ENCODE results near the gene DPP6. TPM values are rescaled to one million over a fixed set of nuclear protein-coding genes. Genes with fewer than 3 reads are reported as not detected.
"Not testable (repeated sequence)": the region's sequence is repeated elsewhere in the genome, so short reads cannot be mapped to it uniquely, and the experiment has no call there.

The DPP6 gene
- total and polyA plus RNA-seq, 2 of the 8 experiments (the other 6 are each of a cell fraction or from before 2014, with no cell fraction given) = 4.7 to 6.8 TPM

DNA sequence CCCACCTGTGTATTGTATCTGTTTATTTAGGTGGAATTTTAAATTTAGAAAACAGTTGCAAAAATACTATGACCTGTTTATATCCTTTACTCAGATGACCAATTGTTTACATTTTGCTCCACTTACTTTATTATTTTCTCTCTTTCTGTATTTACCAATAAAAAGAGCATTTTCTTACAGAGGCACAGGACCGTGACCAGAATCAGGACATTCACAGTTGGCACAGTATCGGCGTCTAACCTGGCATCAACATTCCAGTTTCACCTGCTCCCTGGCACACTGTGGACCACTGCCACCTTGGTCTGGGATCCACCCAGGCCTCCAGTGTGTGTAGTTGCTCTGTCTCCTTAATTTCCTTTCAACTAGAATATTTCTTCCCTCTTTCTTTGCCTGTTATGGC is 39.9 kb downstream of the DPP6 start:
- H3K9ac ChIP-seq (replicated peaks in 1 of 4; ENCODE audit: extremely low read depth in 1 of 4, low read depth in 3 of 4, low read length in 3 of 4); H2AK5ac ChIP-seq (ENCODE audit: low read depth, low read length); H3K4me1 ChIP-seq (replicated peaks in 1 of 4; ENCODE audit: control insufficient read depth in 3 of 4, insufficient read depth in 4 of 4, low read length in 3 of 4); H3K79me2 ChIP-seq (ENCODE audit: control insufficient read depth in 1 of 2, insufficient read depth in 2 of 2, low read length in 2 of 2); H2BK20ac ChIP-seq (ENCODE audit: low read length); H4K5ac ChIP-seq (ENCODE audit: insufficient read length, low read depth, low read length); H3K36me3 ChIP-seq (ENCODE audit: control insufficient read depth in 2 of 4, insufficient read depth in 4 of 4, low read length in 3 of 4); H4K20me1 ChIP-seq (replicated peaks in 1 of 2; ENCODE audit: control insufficient read depth in 1 of 2, insufficient read depth in 2 of 2, low read length in 2 of 2); H3K56ac ChIP-seq (replicated peaks; ENCODE audit: insufficient read length, low read depth, low read length); H3K23ac ChIP-seq (ENCODE audit: insufficient read length); H3K79me1 ChIP-seq (ENCODE audit: low read depth, low read length); H3K4me2 ChIP-seq (ENCODE audit: insufficient read depth in 1 of 2, low read depth in 2 of 2, low read length in 2 of 2); H3K4ac ChIP-seq (replicated peaks; ENCODE audit: insufficient read length, low read depth, low read length); H3K27ac ChIP-seq (ENCODE audit: low read depth, low read length); CTCF ChIA-PET (ENCODE audit: partially characterized antibody); H3K27me3 ChIP-seq (replicated peaks in 1 of 4; ENCODE audit: control insufficient read depth in 3 of 4, extremely low read depth in 1 of 4, insufficient read depth in 3 of 4, low read length in 3 of 4); H2AFZ ChIP-seq (ENCODE audit: low read length); DNase-seq (ENCODE audit: low read depth in 1 of 2, low spot score in 2 of 2); FAIRE-seq; H3K18ac ChIP-seq (ENCODE audit: extremely low read depth, low read length); H2BK15ac ChIP-seq (ENCODE audit: low read length); H2BK5ac ChIP-seq (ENCODE audit: low read depth, low read length); H3K23me2 ChIP-seq (ENCODE audit: low read depth, low read length); H4K8ac ChIP-seq (ENCODE audit: extremely low read depth, insufficient read depth, low read length); POLR2A ChIA-PET (ENCODE audit: partially characterized antibody); H4K91ac ChIP-seq (replicated peaks; ENCODE audit: insufficient read length, low read length); H2BK12ac ChIP-seq (ENCODE audit: low read depth, low read length); H2BK120ac ChIP-seq (replicated peaks; ENCODE audit: low read depth, low read length); H3K9me3 ChIP-seq (ENCODE audit: insufficient read depth in 2 of 2, low read depth in 1 of 2, low read length in 1 of 2); H3K4me3 ChIP-seq (ENCODE audit: extremely low read depth in 1 of 4, insufficient read depth in 2 of 4, low read depth in 3 of 4, low read length in 4 of 4); H3K14ac ChIP-seq (ENCODE audit: insufficient read length): not testable (repeated sequence)
- WGBS, 2 experiments (ENCODE audit: extremely low coverage in 1 of 2, insufficient coverage in 1 of 2, insufficient read length in 1 of 2, insufficient replicate concordance in 2 of 2, low coverage in 1 of 2, low lambda C conversion rate in 2 of 2, missing lambda C conversion rate in 1 of 2) = 95% methylated on average over 3 of the region's 3 CpGs; no CpG with 5 or more reads in 1 of the 2 experiments
